GM19452 (cell line): ENCODE results near the gene EIF1AX.
"Not testable (repeated sequence)": the region's sequence is repeated elsewhere in the genome, so short reads cannot be mapped to it uniquely, and the experiment has no call there.

ENCODE experiments used
- ATAC-seq: cut with Tn5 transposase; IDR thresholded peaks from one replicate; pipeline ENCODE4 v1.9.1; 2021; ENCODE audit not compliant: unreplicated experiment

The EIF1AX gene

GRCh38 chrX:20127440-20127839, 14.2 kb downstream of the EIF1AX start:
- ATAC-seq, result not testable (repeated sequence)

DNA sequence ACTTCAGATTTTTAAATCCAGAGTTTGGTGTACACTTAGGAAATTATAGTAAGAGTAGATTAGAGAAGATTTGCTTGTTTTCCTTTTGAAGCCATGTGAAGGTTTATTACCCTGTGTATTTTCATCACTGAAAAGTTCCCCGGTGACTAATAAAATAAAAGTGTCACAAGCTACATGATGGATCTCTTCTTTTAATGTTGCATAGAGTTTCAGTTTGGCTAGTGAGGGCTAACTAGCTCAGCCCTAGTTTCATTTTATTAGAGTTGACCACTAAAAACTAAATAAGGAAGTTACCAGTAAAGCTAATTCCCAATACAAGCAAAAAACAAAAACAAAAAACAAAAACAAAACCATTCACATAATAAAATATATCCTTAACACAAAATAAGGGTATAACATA, 14.8 kb downstream of the EIF1AX start:
- ATAC-seq, result not testable (repeated sequence)

DNA sequence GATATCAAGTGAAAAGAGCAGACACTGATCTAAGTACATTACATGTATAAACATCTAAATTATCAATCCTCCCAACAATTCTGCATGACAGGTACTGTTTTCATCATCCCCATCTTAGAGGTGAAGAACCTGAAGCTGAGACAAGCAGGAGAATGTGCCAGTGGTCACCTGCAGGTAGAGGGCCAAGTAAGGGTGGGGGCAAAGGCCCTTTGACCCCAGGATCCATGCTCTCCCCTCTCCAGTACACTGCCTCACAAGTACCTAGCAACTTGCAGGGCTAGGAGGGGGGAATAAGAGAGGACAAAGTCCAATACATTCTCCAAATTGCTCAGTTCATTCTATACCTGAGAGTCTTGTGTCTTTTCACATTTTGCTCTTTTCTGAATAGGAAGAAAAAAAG, 16.7 kb downstream of the EIF1AX start:
- ATAC-seq, result no peak

DNA sequence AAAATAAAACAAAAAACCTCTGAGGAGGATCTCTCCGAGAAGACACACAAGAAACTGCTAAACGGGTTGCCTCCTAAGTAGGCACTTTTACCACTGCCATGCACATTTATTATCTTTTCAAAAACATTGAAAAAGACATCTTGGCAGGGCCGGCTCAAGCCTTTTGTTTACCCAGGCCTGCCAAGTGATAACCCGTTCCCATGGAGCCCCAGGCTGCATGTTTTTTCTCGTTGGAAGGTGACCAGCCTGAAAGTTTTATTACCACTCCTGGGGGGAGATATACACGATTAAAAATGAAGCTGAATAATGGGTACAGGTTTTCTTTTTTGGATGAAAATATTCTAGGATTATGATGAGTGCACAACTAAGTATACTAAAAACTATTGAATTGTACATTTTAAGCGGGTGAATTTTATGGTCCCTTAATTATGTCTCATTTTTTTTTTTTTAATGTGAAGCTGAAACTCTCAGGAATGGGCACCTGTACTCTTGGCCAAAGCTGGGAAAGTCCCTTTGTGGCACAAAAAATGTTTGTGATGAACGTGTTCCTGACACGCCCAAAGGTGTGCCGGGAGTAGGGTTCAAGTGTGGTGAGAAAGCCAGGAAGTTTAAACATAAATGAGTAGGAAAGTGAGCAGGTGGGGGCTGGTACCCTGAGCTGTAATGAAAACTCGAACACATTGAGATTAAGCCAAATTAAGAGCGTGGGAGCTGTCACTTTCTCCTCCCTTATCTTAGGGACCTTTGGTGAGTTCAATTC, 23.4 kb downstream of the EIF1AX start:
- ATAC-seq, result no peak

DNA sequence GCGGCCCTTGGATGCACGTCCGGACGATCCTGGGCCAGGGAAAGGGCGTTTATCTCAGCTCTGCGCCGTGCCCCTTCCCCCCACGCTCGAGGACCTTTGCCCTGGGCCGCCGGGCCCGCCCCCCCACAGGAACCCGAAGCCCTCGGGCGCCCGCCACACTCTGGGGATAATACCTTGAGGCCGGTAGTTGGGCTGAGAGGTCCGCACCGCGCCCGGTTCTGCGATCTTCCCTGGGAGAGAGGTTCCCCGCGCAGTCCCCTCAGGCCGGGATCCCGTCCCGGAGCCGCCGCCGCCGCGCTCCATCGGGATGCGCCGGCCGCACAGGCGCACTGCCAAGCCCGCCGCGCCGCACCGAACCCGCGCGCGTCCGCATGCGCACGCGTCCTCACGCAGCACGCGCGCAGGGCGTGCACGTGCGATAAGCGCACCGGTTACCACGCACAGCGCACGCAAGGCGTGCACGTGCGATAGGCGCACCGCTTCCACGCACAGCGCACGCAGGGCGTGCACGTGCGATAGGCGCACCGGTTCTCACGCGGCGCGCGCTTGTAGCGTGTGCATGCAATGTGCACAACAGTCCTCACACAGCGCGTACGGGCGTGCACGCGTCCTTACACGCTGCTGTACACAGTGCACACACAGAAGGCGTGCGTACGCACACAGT, 24.9 kb downstream of the EIF1AX start, which contains the start of gene MAP7D2:
TSS of gene MAP7D2 (minus strand) at position 331 of the 664 bp plus-strand sequence. CDS start at position 303, 28 bp downstream.
- ATAC-seq, result no peak

DNA sequence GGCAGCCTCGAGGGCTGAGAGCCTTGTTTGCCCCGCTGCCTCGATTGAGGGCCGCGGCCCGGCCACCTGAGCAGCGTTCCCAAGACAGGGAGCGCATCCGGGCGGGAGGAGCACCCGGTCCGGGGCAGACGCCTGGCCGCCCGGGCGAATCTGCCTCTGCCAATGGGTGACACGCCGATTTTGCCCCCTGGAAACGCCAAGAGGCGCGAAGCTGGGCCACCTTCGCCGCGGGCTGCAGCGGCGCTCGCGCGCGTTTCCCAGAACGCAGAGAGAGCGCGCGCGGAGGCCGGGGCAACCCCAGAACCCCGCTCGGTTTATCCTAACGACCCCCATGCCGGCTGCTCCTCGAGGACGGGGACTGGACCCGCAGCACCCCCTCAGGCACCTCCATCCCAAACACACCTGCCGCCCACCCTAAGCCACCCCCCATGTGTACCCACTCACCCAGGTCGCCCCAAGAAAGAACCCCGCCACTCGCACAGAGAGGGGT, 25.5 kb downstream of the EIF1AX start:
- ATAC-seq, result no peak

GRCh38 chrX:20112022-20112774, 29.4 kb downstream of the EIF1AX start:
- ATAC-seq, result no peak

DNA sequence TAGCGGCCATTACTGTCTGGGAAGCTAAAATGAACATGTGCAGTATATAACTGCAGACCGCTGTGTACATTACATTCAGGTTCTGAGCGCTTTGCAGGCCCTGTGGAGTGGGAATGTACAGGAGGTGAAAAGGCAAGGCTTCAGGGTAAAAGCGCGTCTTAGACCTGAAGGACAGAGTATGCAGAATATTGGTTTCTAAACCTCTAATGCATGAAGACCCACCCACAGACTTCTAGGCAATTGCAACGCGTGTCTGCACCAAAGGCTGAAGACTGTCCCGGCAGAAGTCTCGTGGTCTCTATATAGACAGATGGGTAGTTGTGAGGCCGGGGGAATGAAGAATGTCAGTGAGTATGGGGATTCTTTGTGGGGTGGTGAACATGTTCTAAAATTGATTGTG, 30.4 kb downstream of the EIF1AX start:
- ATAC-seq, result no peak

DNA sequence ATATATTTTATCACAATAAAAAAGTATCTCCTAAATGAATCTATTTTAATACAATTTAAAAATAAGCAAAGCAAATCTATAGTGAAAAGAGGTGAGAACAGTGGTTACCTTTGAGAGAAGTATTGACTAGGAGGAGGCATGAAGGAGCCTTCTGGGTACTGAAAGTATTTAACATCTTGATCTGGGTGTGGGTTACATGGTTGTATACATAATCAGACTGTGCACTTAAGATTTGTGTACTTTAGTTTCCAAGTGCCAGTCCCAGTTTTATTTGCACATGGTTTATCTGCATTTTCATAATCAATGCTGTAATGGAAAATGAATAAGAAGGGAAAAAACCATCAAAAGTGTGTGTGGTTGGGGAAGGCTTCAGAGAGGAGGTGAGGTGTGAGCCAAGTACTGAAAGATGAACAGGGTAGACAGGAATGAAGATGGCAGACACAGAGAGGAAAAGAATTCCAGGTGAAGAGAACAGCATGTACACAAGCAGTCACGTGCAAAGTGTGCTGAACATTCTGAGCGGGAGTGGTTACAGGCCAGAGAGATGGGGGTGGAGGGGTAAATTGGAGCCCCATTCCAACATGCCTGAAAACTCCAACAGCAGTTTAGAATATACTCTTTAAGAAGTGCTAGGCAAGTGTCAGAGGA, 39.6 kb downstream of the EIF1AX start:
- ATAC-seq, result no peak

DNA sequence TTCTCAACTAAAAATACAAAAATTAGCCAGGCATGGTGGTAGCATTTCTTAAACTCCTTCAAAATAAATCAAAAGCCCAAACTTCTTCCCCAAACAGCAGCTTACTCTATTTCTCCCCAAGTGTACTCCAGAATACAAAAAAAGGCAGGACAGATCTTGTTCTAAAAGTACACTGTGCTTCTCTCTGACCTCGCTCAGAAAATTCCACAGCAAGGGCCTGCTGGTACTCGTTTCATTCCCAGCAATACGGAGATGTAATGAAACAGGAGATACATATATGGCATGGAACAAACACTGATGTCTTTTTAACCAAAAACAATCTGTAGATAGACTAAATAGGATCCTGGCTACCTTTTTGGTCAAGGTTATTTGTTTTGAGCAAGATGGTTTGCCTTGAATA, 50.1 kb downstream of the EIF1AX start:
- no peak for ATAC-seq

GRCh38 chrX:20089845-20090244, 51.8 kb downstream of the EIF1AX start:
- ATAC-seq, result no peak

DNA sequence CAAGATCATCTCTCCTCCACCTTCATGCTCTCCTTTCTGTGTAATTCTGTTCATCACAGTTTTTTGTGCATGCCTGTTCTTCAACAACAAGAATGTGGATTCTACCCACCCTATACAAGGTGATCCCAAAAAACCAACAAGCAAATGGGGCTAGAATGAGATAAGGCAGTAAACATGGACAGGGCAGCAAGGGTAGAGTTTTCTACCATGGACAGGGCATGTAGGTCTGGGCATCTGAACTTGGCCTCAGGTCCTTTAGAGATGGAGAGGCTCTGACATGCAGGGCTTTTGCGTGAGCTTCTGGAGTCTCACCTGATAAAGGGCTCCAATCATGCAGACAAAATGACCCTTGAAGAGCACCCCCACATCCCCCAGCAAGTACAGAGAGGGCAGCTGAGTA, 61.4 kb downstream of the EIF1AX start:
- ATAC-seq, result no peak
